B cell (primary cell): Measurements from ENCODE around the gene ZNF574. TPM values are rescaled to one million over a fixed set of nuclear protein-coding genes. Genes with fewer than 3 reads are reported as not detected.

Experiments used
- ATAC-seq: fragments of 200-7000 bp; cut with Tn5 transposase; one replicate; pipeline ENCODE4 v1.10.0; 2021; ENCODE audit warnings: low read depth, mild to moderate bottlenecking, moderate number of reproducible peaks, moderate library complexity
- CTCF ChIA-PET: fragments of 350-600 bp; sonication (Branson Sonifier 250); formaldehyde crosslinking; loops from one replicate; lab custom pipeline; 2021; ENCODE audit warnings: antibody characterized with exemption, inconsistent platforms; lab: Charles Lee
- POLR2A ChIA-PET: fragments of 350-600 bp; sonication (Branson Sonifier 250); formaldehyde crosslinking; loops from one replicate; lab custom pipeline; 2021; ENCODE audit warnings: antibody characterized with exemption; lab: Charles Lee
- DNase-seq: peaks from one replicate; pipeline ENCODE4 v3.0.0; 2013
- H2AFZ ChIP-seq: 2 replicates; pipeline ENCODE4 v1.6.1; 2012; ENCODE audit warnings: mild to moderate bottlenecking, low read depth, low read length; ENCODE audit not compliant: insufficient read depth, poor library complexity, severe bottlenecking
- H3K27ac ChIP-seq, 2 donors: 1 replicate in 1 of 2; 2 replicates in 1 of 2; pipeline ENCODE4 v1.5.1; 2012 to 2013; ENCODE audit warnings: low read length in 2 of 2, mild to moderate bottlenecking in 2 of 2, moderate library complexity in 1 of 2
- H3K27me3 ChIP-seq, 4 experiments: fragments of 200-600 bp in 1 of 4; sonication (generic) in 1 of 4; replicated peaks in 1 of 4; 1 replicate in 2 of 4; 2 replicates in 2 of 4; pipeline versions ENCODE4 v1.6.1 to v1.7.0; 2013 to 2016; ENCODE audit warnings: low read length in 3 of 4, mild to moderate bottlenecking in 2 of 4, mixed read lengths in 1 of 4, moderate library complexity in 1 of 4; ENCODE audit not compliant: insufficient read depth in 4 of 4, control insufficient read depth in 3 of 4; ENCODE audit errors: control extremely low read depth in 1 of 4
- H3K36me3 ChIP-seq, 2 experiments: replicated peaks in 1 of 2; 1 replicate in 1 of 2; 2 replicates in 1 of 2; pipeline versions ENCODE4 v1.6.1 to v1.7.1; 2013; ENCODE audit warnings: low read length in 1 of 2; ENCODE audit not compliant: insufficient read depth in 2 of 2, control insufficient read depth in 1 of 2; ENCODE audit errors: control extremely low read depth in 1 of 2, extremely low read depth in 1 of 2
- H3K4me1 ChIP-seq, 2 donors: fragments of 200-600 bp in 1 of 2; sonication (generic) in 1 of 2; 1 replicate in 1 of 2; 2 replicates in 1 of 2; pipeline versions ENCODE4 v1.5.1 to v1.6.1; 2013 to 2017; ENCODE audit warnings: low read length in 2 of 2; ENCODE audit not compliant: control insufficient read depth in 2 of 2, insufficient read depth in 2 of 2
- H3K4me2 ChIP-seq: replicated peaks from 2 replicates; pipeline ENCODE3; 2012; ENCODE audit warnings: mild to moderate bottlenecking, low read depth, low read length; ENCODE audit not compliant: poor library complexity, severe bottlenecking
- H3K4me3 ChIP-seq, 5 experiments: fragments of 200-600 bp in 1 of 5; sonication (generic) in 1 of 5; 1 replicate in 3 of 5; 2 replicates in 2 of 5; pipeline versions ENCODE4 v1.5.1 to v1.7.0; 2011 to 2016; ENCODE audit warnings: low read length in 4 of 5, mild to moderate bottlenecking in 4 of 5, low read depth in 2 of 5, control low read depth in 1 of 5, moderate library complexity in 1 of 5; ENCODE audit not compliant: insufficient read depth in 1 of 5; ENCODE audit errors: control extremely low read depth in 1 of 5, extremely low read depth in 1 of 5
- H3K79me2 ChIP-seq: fragments of 200-600 bp; sonication (generic); one replicate; pipeline ENCODE4 v1.6.0; 2016; ENCODE audit warnings: low read length; ENCODE audit not compliant: control insufficient read depth, insufficient read depth
- H3K9ac ChIP-seq: fragments of 200-600 bp; sonication (generic); 2 replicates; pipeline ENCODE4 v1.6.1; 2017; ENCODE audit warnings: mild to moderate bottlenecking, low read length, moderate library complexity
- H3K9me3 ChIP-seq, 3 donors: one replicate each; pipeline versions ENCODE4 v1.6.1 to v1.7.1; 2013; ENCODE audit warnings: low read length in 2 of 3; ENCODE audit not compliant: control insufficient read depth in 2 of 3, insufficient read depth in 1 of 3; ENCODE audit errors: control extremely low read depth in 1 of 3
- H4K20me1 ChIP-seq: 2 replicates; pipeline ENCODE4 v1.6.0; 2012; ENCODE audit warnings: mild to moderate bottlenecking, low read length; ENCODE audit not compliant: insufficient read depth, control insufficient read depth, poor library complexity, severe bottlenecking
- H3K27ac Mint-ChIP-seq: one replicate; pipeline ENCODE4 v1.8.0; 2021; ENCODE audit warnings: mixed read lengths
- H3K27me3 Mint-ChIP-seq: one replicate; pipeline ENCODE4 v1.8.0; 2021; ENCODE audit warnings: mixed read lengths
- H3K4me1 Mint-ChIP-seq: one replicate; pipeline ENCODE4 v1.8.0; 2021; ENCODE audit warnings: mixed read lengths
- H3K4me3 Mint-ChIP-seq: one replicate; pipeline ENCODE4 v1.8.0; 2021; ENCODE audit warnings: mixed read lengths
- H3K9me3 Mint-ChIP-seq: one replicate; pipeline ENCODE4 v1.8.0; 2022; ENCODE audit warnings: mixed read lengths; ENCODE audit not compliant: insufficient read depth
- CTCF ChIP-seq: fragments of 200-600 bp; IDR thresholded peaks from one replicate; pipeline ENCODE4 v1.8.0; 2022; ENCODE audit warnings: antibody characterized with exemption, mild to moderate bottlenecking
- EZH2 ChIP-seq: IDR thresholded peaks from 2 replicates; pipeline ENCODE4 v1.6.1; 2012; ENCODE audit warnings: borderline replicate concordance, low read depth, mild to moderate bottlenecking, moderate library complexity, low read length; ENCODE audit not compliant: insufficient read depth, poor library complexity, severe bottlenecking
- WGBS: methylation state at CpG from one replicate; pipeline ENCODE4 v1.1.5; 2013; ENCODE audit warnings: missing lambda C conversion rate; ENCODE audit not compliant: insufficient coverage; 5-methylcytosine and 5-hydroxymethylcytosine counted together
- intact Hi-C: fragments of 100-400 bp; cut with micrococcal nuclease; formaldehyde crosslinking; loops from one replicate; pipeline ENCODE4 v1.10.0; 2022
- polyA plus RNA-seq: library from polyadenylated mRNA; depleted of rRNA; stranded (reverse); fragments of >200 nt; gene quantifications from 2 replicates; pipeline ENCODE4 v1.2.3, GENCODE V29; 2012
- total RNA-seq, 2 donors: library from RNA; stranded (reverse); fragments of 120-200 nt in 1 of 2; gene quantifications; 1 replicate in 1 of 2; 2 replicates in 1 of 2; pipeline versions ENCODE4 v1.2.3 to v1.2.4, GENCODE V29; 2013 to 2022

ZNF574 gene
- total and polyA plus RNA-seq, 2 donors (not counting 1 experiment from before 2014, with no cell fraction given) = 27.4 to 29.1 TPM

- Histone ChIP-seq H3K9me3 (no peaks in the 10 kb centered on the region), H3K36me3 (peaks cover 1 to 77% of the 10 kb centered on the region in 2 experiments), H3K4me1 (peaks cover 0 to 1% of the 10 kb centered on the region in 2 donors), H3K27ac (no peak overlapping the region), H3K79me2 (peaks cover 50% of the 10 kb centered on the region), H4K20me1 (peaks cover 95% of the 10 kb centered on the region), H3K4me2 (no peak overlapping the region), H3K27me3 (no peaks in the 10 kb centered on the region), H3K9ac (no peak overlapping the region), H3K4me3 (no peak overlapping the region), H2AFZ (no peak overlapping the region)
- intact Hi-C loops = no loop called here
- Mint-ChIP-seq H3K27me3 (no peaks in the 10 kb centered on the region), H3K4me1 (peaks cover 8% of the 10 kb centered on the region), H3K4me3 (no peak overlapping the region), H3K9me3 (no peaks in the 10 kb centered on the region), H3K27ac (no peak overlapping the region)
- POLR2A ChIA-PET = no interaction called here
- no peak for DNase-seq
- no peak for TF ChIP-seq EZH2
- no peak for TF ChIP-seq CTCF
- ATAC-seq = no peak
- 100% methylated on average over 2 of the region's 5 CpGs for WGBS
- CTCF ChIA-PET = no interaction called here
Observed at GRCh38 chr19:42097461-42097860, 21.5 kb downstream of the ZNF574 start.

GRCh38 chr19:42098781-42099180, 22.8 kb downstream of the ZNF574 start:
- no peak overlapping the region for H3K27ac ChIP-seq
- ATAC-seq (no peak), DNase-seq (no peak)
- H3K27me3 ChIP-seq = no peaks in the 10 kb centered on the region
- H3K4me2 ChIP-seq = no peak overlapping the region
- Mint-ChIP-seq H3K27ac (no peak overlapping the region), H3K27me3 (no peaks in the 10 kb centered on the region), H3K4me3 (no peak overlapping the region), H3K9me3 (no peaks in the 10 kb centered on the region), H3K4me1 (peaks cover 11% of the 10 kb centered on the region)
- H3K9ac ChIP-seq = no peak overlapping the region
- H3K4me1 ChIP-seq = no peaks in the 10 kb centered on the region
- TF ChIP-seq EZH2 (no peak), CTCF (no peak)
- ChIA-PET CTCF (interaction anchor here (0.8 to 1.1 kb wide), 3 partner anchors 22 to 180 kb away, joined by 3 to 4 read pairs (median 3); no protein-coding TSS in a partner anchor), POLR2A (no interaction called here)
- peaks cover 1 to 76% of the 10 kb centered on the region in 2 experiments for H3K36me3 ChIP-seq
- intact Hi-C loops = no loop called here
- no peak overlapping the region for H3K4me3 ChIP-seq
- 98% methylated on average over 5 of the region's 6 CpGs for WGBS
- no peaks in the 10 kb centered on the region for H3K9me3 ChIP-seq
- peaks cover 61% of the 10 kb centered on the region for H3K79me2 ChIP-seq
- peaks cover 100% of the 10 kb centered on the region for H4K20me1 ChIP-seq
- no peak overlapping the region for H2AFZ ChIP-seq
